A549 (cell line): ENCODE measurements around the gene TRIM39. TPM values are rescaled to one million over a fixed set of nuclear protein-coding genes. Genes with fewer than 3 reads are reported as not detected.
A peak's percentile ranks its signal among the peaks of the same experiment; 100 is the strongest.

Experiments used
- ATAC-seq, 2 experiments: fragments of 200-7000 bp in 1 of 2; fragments of >200 bp in 1 of 2; cut with Nextera tagmentation in 1 of 2; cut with Tn5 transposase in 1 of 2; 3 replicates each; pipeline versions ENCODE4 v1.8.0 to v1.9.1; 2018 to 2020; ENCODE audit warnings: mild to moderate bottlenecking in 1 of 2, moderate library complexity in 1 of 2
- CTCF ChIA-PET: fragments of 300-600 bp; sonication (Branson Sonifier 250); formaldehyde crosslinking; extraction: SDS; loops from one replicate; lab custom pipeline; 2021; ENCODE audit warnings: antibody characterized with exemption, inconsistent platforms; lab: Yijun Ruan, JAX
- POLR2A ChIA-PET: fragments of 350-600 bp; formaldehyde crosslinking; extraction: SDS; loops from one replicate; lab custom pipeline; 2021; ENCODE audit warnings: antibody characterized with exemption, inconsistent platforms; lab: Yijun Ruan, JAX
- DNase-seq, 2 experiments: peaks; one replicate each; pipeline versions ENCODE4 v3.0.0 to v3.0.0-alpha.2; 2011 to 2016; ENCODE audit warnings: low read depth in 1 of 2, low spot score in 1 of 2
- FAIRE-seq: peaks from 2 replicates; lab custom pipeline; 2011; peaks lifted over from hg19 to GRCh38; lab: Jason Lieb, UNC
- H3K27ac ChIP-seq, 2 experiments: fragments of >200 bp; sonication (Bioruptor Twin); formaldehyde crosslinking; 3 replicates each; pipeline ENCODE4 v1.5.1; 2016 to 2017
- H3K4me1 ChIP-seq: fragments of >200 bp; sonication (Bioruptor Twin); formaldehyde crosslinking; 3 replicates; pipeline ENCODE4 v1.6.1; 2016
- H3K4me2 ChIP-seq: fragments of >200 bp; sonication (Bioruptor Twin); formaldehyde crosslinking; 3 replicates; pipeline ENCODE4 v1.6.1; 2016
- H3K4me3 ChIP-seq: fragments of >200 bp; sonication (Bioruptor Twin); formaldehyde crosslinking; 3 replicates; pipeline ENCODE4 v1.5.1; 2016
- H3K9me3 ChIP-seq: fragments of >200 bp; sonication (Bioruptor Twin); formaldehyde crosslinking; 3 replicates; pipeline ENCODE4 v1.6.1; 2016
- ATOH8 ChIP-seq: fragments of 250-450 bp; sonication (Bioruptor Pico); IDR thresholded peaks from 2 replicates; pipeline ENCODE4 v1.5.0; 2020; ENCODE audit warnings: low read depth, mild to moderate bottlenecking, moderate library complexity
- BCL3 ChIP-seq: fragments of >200 bp; sonication (Bioruptor Twin); formaldehyde crosslinking; IDR thresholded peaks from 3 replicates; pipeline ENCODE4 v1.6.1; 2016
- CHD2 ChIP-seq: fragments of 150-350 bp; IDR thresholded peaks from 2 replicates; pipeline ENCODE4 v1.6.1; 2014; ENCODE audit warnings: low read length; ENCODE audit not compliant: partially characterized antibody
- CHD4 ChIP-seq: fragments of 200-600 bp; sonication (generic); IDR thresholded peaks from 2 replicates; pipeline ENCODE4 v1.6.1; 2016; ENCODE audit warnings: antibody characterized with exemption, mild to moderate bottlenecking, borderline replicate concordance
- EHF ChIP-seq: fragments of 250-450 bp; sonication (Bioruptor Pico); IDR thresholded peaks from 2 replicates; pipeline ENCODE4 v1.5.0; 2020; ENCODE audit warnings: mild to moderate bottlenecking
- EHMT2 ChIP-seq: fragments of 200-600 bp; sonication (generic); IDR thresholded peaks from 2 replicates; pipeline ENCODE4 v1.6.1; 2016; ENCODE audit warnings: antibody characterized with exemption, low read depth, mild to moderate bottlenecking, moderate library complexity
- EP300 ChIP-seq, 2 experiments: fragments of >200 bp; sonication (Bioruptor Twin); formaldehyde crosslinking; IDR thresholded peaks; 2 replicates in 1 of 2; 3 replicates in 1 of 2; pipeline ENCODE4 v1.6.1; 2016 to 2017
- FOSL2 ChIP-seq, 2 experiments: fragments of 450-650 bp in 1 of 2; fragments of >200 bp in 1 of 2; sonication (Bioruptor Twin) in 1 of 2; formaldehyde crosslinking; IDR thresholded peaks; 2 replicates each; pipeline versions ENCODE4 v1.5.0 to v1.6.1; 2016 to 2020; ENCODE audit warnings: mild to moderate bottlenecking in 1 of 2, moderate library complexity in 1 of 2
- FOXS1 ChIP-seq: fragments of 250-450 bp; sonication (Bioruptor Pico); IDR thresholded peaks from 2 replicates; pipeline ENCODE4 v1.5.0; 2020; ENCODE audit warnings: mild to moderate bottlenecking, moderate library complexity
- GATA3 ChIP-seq: IDR thresholded peaks from 2 replicates; pipeline ENCODE4 v1.6.1; 2012; ENCODE audit warnings: borderline replicate concordance
- HMGXB4 ChIP-seq: fragments of 250-450 bp; sonication (Bioruptor Pico); IDR thresholded peaks from 2 replicates; pipeline ENCODE4 v1.5.0; 2021; ENCODE audit warnings: mild to moderate bottlenecking, moderate library complexity, borderline replicate concordance
- KDM1A ChIP-seq: fragments of 200-600 bp; sonication (generic); IDR thresholded peaks from 2 replicates; pipeline ENCODE4 v1.6.1; 2016; ENCODE audit warnings: low read depth, mild to moderate bottlenecking
- MAFK ChIP-seq: fragments of 450-650 bp; IDR thresholded peaks from 2 replicates; pipeline ENCODE4 v1.6.1; 2014; ENCODE audit not compliant: partially characterized antibody
- MAX ChIP-seq: IDR thresholded peaks from 2 replicates; pipeline ENCODE4 v1.6.1; 2012
- MAZ ChIP-seq: fragments of 150-350 bp; IDR thresholded peaks from 2 replicates; pipeline ENCODE4 v1.6.1; 2014; ENCODE audit warnings: antibody characterized with exemption, low read depth, low read length, borderline replicate concordance
- NR3C1 ChIP-seq: fragments of >200 bp; sonication (Bioruptor Twin); formaldehyde crosslinking; IDR thresholded peaks from 3 replicates; pipeline ENCODE4 v1.6.1; 2017
- PBX3 ChIP-seq: IDR thresholded peaks from 2 replicates; pipeline ENCODE4 v1.6.1; 2012
- POLR2AphosphoS2 ChIP-seq: conservative IDR thresholded peaks from 2 replicates; pipeline ENCODE4 v1.6.1; 2012; ENCODE audit warnings: low read length, improper control_type of control experiment, inconsistent platforms
- RAD21 ChIP-seq, 2 experiments: fragments of >200 bp in 1 of 2; sonication (Bioruptor Twin) in 1 of 2; formaldehyde crosslinking in 1 of 2; IDR thresholded peaks in 1 of 2; conservative IDR thresholded peaks in 1 of 2; 2 replicates in 1 of 2; 3 replicates in 1 of 2; pipeline ENCODE4 v1.6.1; 2012 to 2018; ENCODE audit warnings: inconsistent platforms in 1 of 2
- RARB ChIP-seq: fragments of 250-450 bp; sonication (Bioruptor Pico); IDR thresholded peaks from 2 replicates; pipeline ENCODE4 v1.8.0; 2021; ENCODE audit warnings: mild to moderate bottlenecking, moderate library complexity
- REST ChIP-seq: fragments of 200-600 bp; sonication (generic); IDR thresholded peaks from 2 replicates; pipeline ENCODE4 v1.6.1; 2016; ENCODE audit warnings: antibody characterized with exemption, mild to moderate bottlenecking, moderate library complexity
- RFX5 ChIP-seq: fragments of 450-650 bp; IDR thresholded peaks from 2 replicates; pipeline ENCODE4 v1.7.1; 2014; ENCODE audit warnings: antibody characterized with exemption, mild to moderate bottlenecking, moderate library complexity
- SMC3 ChIP-seq: fragments of >200 bp; sonication (Bioruptor Twin); formaldehyde crosslinking; IDR thresholded peaks from 3 replicates; pipeline ENCODE4 v1.6.1; 2018; ENCODE audit warnings: inconsistent platforms
- ZNF302 ChIP-seq: fragments of 250-450 bp; sonication (Bioruptor Pico); IDR thresholded peaks from 2 replicates; pipeline ENCODE4 v1.9.0; 2021; ENCODE audit warnings: inconsistent platforms, mild to moderate bottlenecking, moderate library complexity
- ZSCAN20 ChIP-seq: fragments of 250-450 bp; sonication (Bioruptor Pico); IDR thresholded peaks from 2 replicates; pipeline ENCODE4 v1.8.0; 2022; ENCODE audit warnings: mild to moderate bottlenecking, moderate library complexity
- WGBS: methylation state at CpG from one replicate; pipeline ENCODE4 v1.1.6; 2017; ENCODE audit errors: missing lambda C conversion rate; 5-methylcytosine and 5-hydroxymethylcytosine counted together
- polyA plus RNA-seq, 4 experiments: library from polyadenylated mRNA; depleted of rRNA in 3 of 4; stranded (reverse); fragments of >200 nt; fragmentation: RNase III in 1 of 4; extraction: RNeasy Plus Mini Kit Qiagen cat#74134 plus additional on column Dnase treatment in 1 of 4; gene quantifications; 2 replicates in 3 of 4; 3 replicates in 1 of 4; pipeline ENCODE4 v1.2.3, GENCODE V29; 2011 to 2017

TRIM39 gene
- polyA plus RNA-seq, 2 of the 4 experiments (the other 2 are of a cell fraction) = 7.1 to 8.1 TPM

GRCh38 chr6:30361661-30362060, 34.9 kb downstream of the TRIM39 start (continued):
- no peak for TF ChIP-seq FOSL2 (IDR thresholded peaks at IDR 0.05)
- TF ChIP-seq FOSL2 (CRISPR knock-in tag; IDR thresholded peaks at IDR 0.05) = no peak
- no peak for TF ChIP-seq EHMT2

GRCh38 chr6:30363459-30363858, 36.7 kb downstream of the TRIM39 start:
- DNase-seq (no peak), ATAC-seq (no peak), FAIRE-seq (no peak)
- POLR2A ChIA-PET = no interaction called here
- H3K27ac ChIP-seq = no peak overlapping the region
- CTCF ChIA-PET = no interaction called here
- TF ChIP-seq MAX (no peak), NR3C1 (no peak), EP300 (IDR thresholded peaks at IDR 0.05) (no peak), SMC3 (no peak), FOSL2 (IDR thresholded peaks at IDR 0.05) (no peak), FOSL2 (CRISPR knock-in tag; IDR thresholded peaks at IDR 0.05) (no peak), CHD2 (no peak), FOXS1 (CRISPR knock-in tag) (no peak), ZNF302 (CRISPR knock-in tag) (no peak), PBX3 (no peak), BCL3 (no peak), GATA3 (no peak), RARB (no peak), RAD21 (conservative IDR thresholded peaks at IDR 0.05 in 1 of 2, IDR thresholded peaks at IDR 0.05 in 1 of 2) (no peak), CHD4 (no peak), MAFK (no peak)
- no peak overlapping the region for H3K4me2 ChIP-seq
- H3K9me3 ChIP-seq = peaks cover 4% of the 10 kb centered on the region; the same call in 1 of the 3 replicates
- H3K4me3 ChIP-seq = no peak overlapping the region
- no peaks in the 10 kb centered on the region for H3K4me1 ChIP-seq
- WGBS = 43% methylated on average over 2 of the region's 2 CpGs

- ATAC-seq (peak; percentile 60 to 64; a peak in 5 of 6 replicates), FAIRE-seq (no peak), DNase-seq (peak in 1 of 2 experiments; percentile 6)
- Histone ChIP-seq H3K9me3 (peaks cover 4% of the 10 kb centered on the region; the same call in 1 of the 3 replicates), H3K4me2 (no peak overlapping the region), H3K27ac (no peak overlapping the region), H3K4me1 (no peaks in the 10 kb centered on the region), H3K4me3 (no peak overlapping the region)
- 0% methylated on average over 2 of the region's 2 CpGs for WGBS
- no peak for TF ChIP-seq POLR2AphosphoS2
- no peak for TF ChIP-seq EHF (CRISPR knock-in tag)
- TF ChIP-seq RFX5 = no peak
- TF ChIP-seq ZSCAN20 = no peak
- TF ChIP-seq REST = no peak
- TF ChIP-seq MAZ = no peak
- TF ChIP-seq ZNF302 (CRISPR knock-in tag) = no peak
- no peak for TF ChIP-seq CHD4
- TF ChIP-seq MAX = no peak
- no peak for TF ChIP-seq ATOH8 (CRISPR knock-in tag)
- no peak for TF ChIP-seq KDM1A
- no peak for TF ChIP-seq CHD2
- no peak for TF ChIP-seq GATA3
- no peak for TF ChIP-seq FOSL2 (IDR thresholded peaks at IDR 0.05)
- TF ChIP-seq FOSL2 (CRISPR knock-in tag; IDR thresholded peaks at IDR 0.05) = no peak
- TF ChIP-seq HMGXB4 (CRISPR knock-in tag) = no peak
- ChIA-PET POLR2A (no interaction called here), CTCF (interaction anchor here (1.0 to 1.9 kb wide), 2 partner anchors 32 to 89 kb away, joined by 3 to 4 read pairs; no protein-coding TSS in a partner anchor)
Observed at GRCh38 chr6:30364591-30364990, 37.9 kb downstream of the TRIM39 start.
